Lung microvascular endothelial cell (primary cell): ENCODE measurements around the gene TSPEAR. TPM values are rescaled to one million over a fixed set of nuclear protein-coding genes. Genes with fewer than 3 reads are reported as not detected.
A peak's percentile ranks its signal among the peaks of the same experiment; 100 is the strongest.

Experiments used
- DNase-seq, 2 donors: peaks; one replicate each; pipeline versions ENCODE4 v3.0.0 to v3.0.0-alpha.2; 2010; ENCODE audit warnings: low read depth in 2 of 2
- total RNA-seq: library from RNA; depleted of rRNA; stranded (reverse); fragments of >200 nt; gene quantifications from 2 replicates; pipeline ENCODE4 v1.2.1, GENCODE V29; 2014

The TSPEAR gene
- total RNA-seq, 1 donor from 2014 or later, result under 0.01 TPM

GRCh38 chr21:44494418-44494817, 217.0 kb downstream of the TSPEAR start:
- DNase-seq, result no peak

GRCh38 chr21:44492567-44493385, 218.6 kb downstream of the TSPEAR start:
- DNase-seq, result no peak

- no peak for DNase-seq
These were observed 220.6 kb downstream of the TSPEAR start for GRCh38 chr21:44490816-44491215.

GRCh38 chr21:44490405-44490804, 221.0 kb downstream of the TSPEAR start:
- no peak for DNase-seq

- DNase-seq, result no peak
These were observed 221.4 kb downstream of the TSPEAR start for GRCh38 chr21:44489962-44490361.

GRCh38 chr21:44487831-44488230, 223.5 kb downstream of the TSPEAR start:
- peak; percentile 45 to 54 for DNase-seq

- DNase-seq, result no peak
These were observed 225.1 kb downstream of the TSPEAR start for GRCh38 chr21:44486302-44486701.

GRCh38 chr21:44485796-44486195, 225.6 kb downstream of the TSPEAR start:
- DNase-seq, result no peak

GRCh38 chr21:44485254-44485793, 226.0 kb downstream of the TSPEAR start:
- peak in 1 of 2 donors; percentile 25 for DNase-seq

- DNase-seq, result no peak
These were observed 226.7 kb downstream of the TSPEAR start for GRCh38 chr21:44484498-44485253.

- no peak for DNase-seq
These were observed 227.8 kb downstream of the TSPEAR start for GRCh38 chr21:44483288-44484237.

- DNase-seq, result no peak
These were observed 228.6 kb downstream of the TSPEAR start for GRCh38 chr21:44482581-44483287.

- no peak for DNase-seq
These were observed 230.9 kb downstream of the TSPEAR start for GRCh38 chr21:44480200-44481053.

GRCh38 chr21:44479556-44480199, 231.7 kb downstream of the TSPEAR start:
- DNase-seq, result peak; percentile 28 to 41

GRCh38 chr21:44478801-44479167, 232.6 kb downstream of the TSPEAR start:
- DNase-seq, result no peak

GRCh38 chr21:44478124-44478800, 233.1 kb downstream of the TSPEAR start:
- DNase-seq, result no peak

- DNase-seq, result no peak
These were observed 233.7 kb downstream of the TSPEAR start for GRCh38 chr21:44477712-44478111.

- DNase-seq, result no peak
These were observed 234.2 kb downstream of the TSPEAR start for GRCh38 chr21:44477131-44477530.
